ENCODE results near the gene RHOF.

- TF ChIP-seq ZNF749 (CRISPR knock-in tag; IDR thresholded peaks at IDR 0.05; ENCODE audit: borderline replicate concordance) (no peak), CTCF (CRISPR knock-in tag; IDR thresholded peaks at IDR 0.05) (no peak), EHMT2 (IDR thresholded peaks at IDR 0.05; ENCODE audit: borderline replicate concordance, low read depth, low read length) (no peak), MAF1 (CRISPR knock-in tag; IDR thresholded peaks at IDR 0.05; ENCODE audit: borderline replicate concordance) (no peak), CREM (IDR thresholded peaks at IDR 0.05) (no peak), CREM (CRISPR knock-in tag; IDR thresholded peaks at IDR 0.05) (no peak), ZBTB43 (CRISPR knock-in tag; conservative IDR thresholded peaks at IDR 0.05) (no peak), KDM6A (CRISPR knock-in tag; IDR thresholded peaks at IDR 0.05; ENCODE audit: low read depth) (no peak), CEBPB (IDR thresholded peaks at IDR 0.05; ENCODE audit: borderline replicate concordance, low read depth, low read length) (no peak), RAD21 (CRISPR knock-in tag; IDR thresholded peaks at IDR 0.05) (no peak), FOSL1 (CRISPR knock-in tag; IDR thresholded peaks at IDR 0.05; ENCODE audit: borderline replicate concordance) (no peak)
These were observed 9.7 kb downstream of the RHOF start for GRCh38 chr12:121783766-121784165.

All from HepG2 (cell line).